ENCODE results near the gene RASL10B. TPM values are rescaled to one million over a fixed set of nuclear protein-coding genes. Genes with fewer than 3 reads are reported as not detected.

The RASL10B gene
- total and polyA plus RNA-seq, 10 of the 15 experiments (the other 5 are each of a cell fraction or from before 2014, with no cell fraction given): not detected

GRCh38 chr17:35742896-35743477 is 11.5 kb downstream of the RASL10B start (continued):
- TF ChIP-seq, protein P1, sequence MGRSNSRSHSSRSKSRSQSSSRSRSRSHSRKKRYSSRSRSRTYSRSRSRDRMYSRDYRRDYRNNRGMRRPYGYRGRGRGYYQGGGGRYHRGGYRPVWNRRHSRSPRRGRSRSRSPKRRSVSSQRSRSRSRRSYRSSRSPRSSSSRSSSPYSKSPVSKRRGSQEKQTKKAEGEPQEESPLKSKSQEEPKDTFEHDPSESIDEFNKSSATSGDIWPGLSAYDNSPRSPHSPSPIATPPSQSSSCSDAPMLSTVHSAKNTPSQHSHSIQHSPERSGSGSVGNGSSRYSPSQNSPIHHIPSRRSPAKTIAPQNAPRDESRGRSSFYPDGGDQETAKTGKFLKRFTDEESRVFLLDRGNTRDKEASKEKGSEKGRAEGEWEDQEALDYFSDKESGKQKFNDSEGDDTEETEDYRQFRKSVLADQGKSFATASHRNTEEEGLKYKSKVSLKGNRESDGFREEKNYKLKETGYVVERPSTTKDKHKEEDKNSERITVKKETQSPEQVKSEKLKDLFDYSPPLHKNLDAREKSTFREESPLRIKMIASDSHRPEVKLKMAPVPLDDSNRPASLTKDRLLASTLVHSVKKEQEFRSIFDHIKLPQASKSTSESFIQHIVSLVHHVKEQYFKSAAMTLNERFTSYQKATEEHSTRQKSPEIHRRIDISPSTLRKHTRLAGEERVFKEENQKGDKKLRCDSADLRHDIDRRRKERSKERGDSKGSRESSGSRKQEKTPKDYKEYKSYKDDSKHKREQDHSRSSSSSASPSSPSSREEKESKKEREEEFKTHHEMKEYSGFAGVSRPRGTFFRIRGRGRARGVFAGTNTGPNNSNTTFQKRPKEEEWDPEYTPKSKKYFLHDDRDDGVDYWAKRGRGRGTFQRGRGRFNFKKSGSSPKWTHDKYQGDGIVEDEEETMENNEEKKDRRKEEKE (IDR thresholded peaks at IDR 0.05): no peak
- TF ChIP-seq CHD1 (IDR thresholded peaks at IDR 0.05; ENCODE audit: low read depth, low read length) (no peak), TCF12 (IDR thresholded peaks at IDR 0.05; ENCODE audit: low read depth, low read length) (no peak), POLR2A (IDR thresholded peaks at IDR 0.05; ENCODE audit: low read depth, low read length) (no peak), CHD2 (IDR thresholded peaks at IDR 0.05; ENCODE audit: borderline replicate concordance, low read depth, low read length) (no peak), SMC3 (IDR thresholded peaks at IDR 0.05; ENCODE audit: borderline replicate concordance, low read length) (no peak)

DNA sequence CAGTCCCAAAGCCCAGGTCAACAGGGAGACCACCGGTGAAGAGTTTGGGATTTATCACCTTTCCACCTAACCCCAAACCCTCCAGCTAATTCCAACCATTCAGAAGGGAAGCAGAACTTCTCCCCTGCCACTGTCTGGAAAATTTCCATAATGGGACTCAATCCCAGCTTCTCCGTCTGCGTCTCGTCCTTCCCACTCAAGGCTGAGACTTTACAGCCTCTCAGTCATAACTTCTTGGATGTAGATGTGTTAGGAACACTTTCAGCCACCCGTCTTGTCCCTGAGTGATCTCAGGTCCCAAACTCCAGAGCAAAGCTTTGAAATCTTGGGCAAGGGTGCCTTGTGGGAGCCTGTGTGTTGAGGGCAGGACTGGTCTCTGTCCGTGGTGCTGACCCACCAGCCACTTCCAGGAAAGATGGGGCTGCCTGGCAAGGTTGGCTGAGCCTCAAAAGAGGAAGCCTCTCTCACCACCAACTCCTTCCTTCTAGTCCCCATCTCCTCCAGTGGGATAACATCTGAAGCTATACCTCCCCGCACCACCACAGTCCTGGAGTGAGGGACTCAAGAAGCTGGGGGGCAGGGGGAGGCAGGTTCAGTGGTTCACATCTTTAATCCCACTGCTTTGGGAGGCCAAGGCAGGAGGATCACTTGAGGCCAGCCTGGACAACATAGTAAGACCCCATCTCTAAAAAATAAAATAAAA is 12.3 kb downstream of the RASL10B start:
- POLR2A ChIA-PET: no interaction called here
- BruUV-seq (replicated peaks): no TSS peak
- 49% methylated on average over 7 of the region's 7 CpGs for WGBS (ENCODE audit: insufficient coverage, insufficient replicate concordance, low lambda C conversion rate, missing lambda C conversion rate)
- TF ChIP-seq TARDBP (IDR thresholded peaks at IDR 0.05; ENCODE audit: borderline replicate concordance) (no peak), SPI1 (IDR thresholded peaks at IDR 0.05; ENCODE audit: borderline replicate concordance, insufficient read depth, low read depth, low read length) (0 out of 2 replicates have a peak, but pooled peaks have one; percentile 12), NFIC (IDR thresholded peaks at IDR 0.05; ENCODE audit: low read depth, low read length) (no peak)
- TF ChIP-seq, protein P2, sequence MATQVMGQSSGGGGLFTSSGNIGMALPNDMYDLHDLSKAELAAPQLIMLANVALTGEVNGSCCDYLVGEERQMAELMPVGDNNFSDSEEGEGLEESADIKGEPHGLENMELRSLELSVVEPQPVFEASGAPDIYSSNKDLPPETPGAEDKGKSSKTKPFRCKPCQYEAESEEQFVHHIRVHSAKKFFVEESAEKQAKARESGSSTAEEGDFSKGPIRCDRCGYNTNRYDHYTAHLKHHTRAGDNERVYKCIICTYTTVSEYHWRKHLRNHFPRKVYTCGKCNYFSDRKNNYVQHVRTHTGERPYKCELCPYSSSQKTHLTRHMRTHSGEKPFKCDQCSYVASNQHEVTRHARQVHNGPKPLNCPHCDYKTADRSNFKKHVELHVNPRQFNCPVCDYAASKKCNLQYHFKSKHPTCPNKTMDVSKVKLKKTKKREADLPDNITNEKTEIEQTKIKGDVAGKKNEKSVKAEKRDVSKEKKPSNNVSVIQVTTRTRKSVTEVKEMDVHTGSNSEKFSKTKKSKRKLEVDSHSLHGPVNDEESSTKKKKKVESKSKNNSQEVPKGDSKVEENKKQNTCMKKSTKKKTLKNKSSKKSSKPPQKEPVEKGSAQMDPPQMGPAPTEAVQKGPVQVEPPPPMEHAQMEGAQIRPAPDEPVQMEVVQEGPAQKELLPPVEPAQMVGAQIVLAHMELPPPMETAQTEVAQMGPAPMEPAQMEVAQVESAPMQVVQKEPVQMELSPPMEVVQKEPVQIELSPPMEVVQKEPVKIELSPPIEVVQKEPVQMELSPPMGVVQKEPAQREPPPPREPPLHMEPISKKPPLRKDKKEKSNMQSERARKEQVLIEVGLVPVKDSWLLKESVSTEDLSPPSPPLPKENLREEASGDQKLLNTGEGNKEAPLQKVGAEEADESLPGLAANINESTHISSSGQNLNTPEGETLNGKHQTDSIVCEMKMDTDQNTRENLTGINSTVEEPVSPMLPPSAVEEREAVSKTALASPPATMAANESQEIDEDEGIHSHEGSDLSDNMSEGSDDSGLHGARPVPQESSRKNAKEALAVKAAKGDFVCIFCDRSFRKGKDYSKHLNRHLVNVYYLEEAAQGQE (IDR thresholded peaks at IDR 0.05; ENCODE audit: low read depth, low read length): peak; percentile 84
- Histone ChIP-seq H4K20me1 (ENCODE audit: control insufficient read depth, insufficient read depth) (no peaks in the 10 kb centered on the region), H3K9ac (ENCODE audit: control insufficient read depth, insufficient read depth, low read length) (no peak overlapping the region), H3K4me2 (ENCODE audit: control insufficient read depth, insufficient read depth) (no peak overlapping the region), H3K4me1 (ENCODE audit: control insufficient read depth, insufficient read depth, low read length) (no peaks in the 10 kb centered on the region), H3K4me3 (no peak overlapping the region), H3K36me3 (ENCODE audit: control insufficient read depth in 2 of 2, insufficient read depth in 2 of 2, low read length in 1 of 2) (no peaks in the 10 kb centered on the region), H3K79me2 (ENCODE audit: control insufficient read depth, insufficient read depth, low read length) (no peaks in the 10 kb centered on the region), H3K9me3 (replicated peaks; ENCODE audit: control insufficient read depth, insufficient read depth, low read length) (no peaks in the 10 kb centered on the region), H2AFZ (ENCODE audit: control insufficient read depth, low read depth, low read length) (no peak overlapping the region), H3K27ac (ENCODE audit: control insufficient read depth, insufficient read depth) (no peak overlapping the region), H3K27me3 (replicated peaks in 1 of 2; ENCODE audit: control insufficient read depth in 2 of 2, insufficient read depth in 2 of 2, low read length in 1 of 2) (peaks cover 2 to 3% of the 10 kb centered on the region in 2 experiments; a peak in 2 of 4 replicates)
- no peak for ATAC-seq
- DNase-seq (ENCODE audit: low read depth, low spot score): no peak
- CTCF ChIA-PET: interaction anchor here (0.6 to 6.0 kb wide), 2 partner anchors 33 to 131 kb away, joined by 3 to 116 read pairs; no protein-coding TSS in a partner anchor
- FAIRE-seq: no peak
- SMC1A ChIA-PET (ENCODE audit: uncharacterized antibody, unreplicated experiment): interaction anchor here (0.8 kb wide), 1 partner anchor 130 kb away, joined by 3 read pairs; no protein-coding TSS in a partner anchor
- RAD21 ChIA-PET (ENCODE audit: unreplicated experiment): interaction anchor here (1.2 kb wide), 1 partner anchor 131 kb away, joined by 3 read pairs; no protein-coding TSS in a partner anchor
- in situ Hi-C loops (cut with MboI): loop anchor here (10.0 kb wide), 1 partner anchor 579 kb away; no protein-coding TSS in a partner anchor
- intact Hi-C loops (cut with micrococcal nuclease; ENCODE audit: unreplicated experiment): loop anchor here (10.0 kb wide), 1 partner anchor 1319 kb away; no protein-coding TSS in a partner anchor

Measured in GM12878 (cell line).